ENCODE results near the gene ENGASE.
A peak's percentile ranks its signal among the peaks of the same experiment; 100 is the strongest.

- TF ChIP-seq, protein P1, sequence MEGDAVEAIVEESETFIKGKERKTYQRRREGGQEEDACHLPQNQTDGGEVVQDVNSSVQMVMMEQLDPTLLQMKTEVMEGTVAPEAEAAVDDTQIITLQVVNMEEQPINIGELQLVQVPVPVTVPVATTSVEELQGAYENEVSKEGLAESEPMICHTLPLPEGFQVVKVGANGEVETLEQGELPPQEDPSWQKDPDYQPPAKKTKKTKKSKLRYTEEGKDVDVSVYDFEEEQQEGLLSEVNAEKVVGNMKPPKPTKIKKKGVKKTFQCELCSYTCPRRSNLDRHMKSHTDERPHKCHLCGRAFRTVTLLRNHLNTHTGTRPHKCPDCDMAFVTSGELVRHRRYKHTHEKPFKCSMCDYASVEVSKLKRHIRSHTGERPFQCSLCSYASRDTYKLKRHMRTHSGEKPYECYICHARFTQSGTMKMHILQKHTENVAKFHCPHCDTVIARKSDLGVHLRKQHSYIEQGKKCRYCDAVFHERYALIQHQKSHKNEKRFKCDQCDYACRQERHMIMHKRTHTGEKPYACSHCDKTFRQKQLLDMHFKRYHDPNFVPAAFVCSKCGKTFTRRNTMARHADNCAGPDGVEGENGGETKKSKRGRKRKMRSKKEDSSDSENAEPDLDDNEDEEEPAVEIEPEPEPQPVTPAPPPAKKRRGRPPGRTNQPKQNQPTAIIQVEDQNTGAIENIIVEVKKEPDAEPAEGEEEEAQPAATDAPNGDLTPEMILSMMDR (IDR thresholded peaks at IDR 0.05) = peak; percentile 98
- TF ChIP-seq, protein P2, sequence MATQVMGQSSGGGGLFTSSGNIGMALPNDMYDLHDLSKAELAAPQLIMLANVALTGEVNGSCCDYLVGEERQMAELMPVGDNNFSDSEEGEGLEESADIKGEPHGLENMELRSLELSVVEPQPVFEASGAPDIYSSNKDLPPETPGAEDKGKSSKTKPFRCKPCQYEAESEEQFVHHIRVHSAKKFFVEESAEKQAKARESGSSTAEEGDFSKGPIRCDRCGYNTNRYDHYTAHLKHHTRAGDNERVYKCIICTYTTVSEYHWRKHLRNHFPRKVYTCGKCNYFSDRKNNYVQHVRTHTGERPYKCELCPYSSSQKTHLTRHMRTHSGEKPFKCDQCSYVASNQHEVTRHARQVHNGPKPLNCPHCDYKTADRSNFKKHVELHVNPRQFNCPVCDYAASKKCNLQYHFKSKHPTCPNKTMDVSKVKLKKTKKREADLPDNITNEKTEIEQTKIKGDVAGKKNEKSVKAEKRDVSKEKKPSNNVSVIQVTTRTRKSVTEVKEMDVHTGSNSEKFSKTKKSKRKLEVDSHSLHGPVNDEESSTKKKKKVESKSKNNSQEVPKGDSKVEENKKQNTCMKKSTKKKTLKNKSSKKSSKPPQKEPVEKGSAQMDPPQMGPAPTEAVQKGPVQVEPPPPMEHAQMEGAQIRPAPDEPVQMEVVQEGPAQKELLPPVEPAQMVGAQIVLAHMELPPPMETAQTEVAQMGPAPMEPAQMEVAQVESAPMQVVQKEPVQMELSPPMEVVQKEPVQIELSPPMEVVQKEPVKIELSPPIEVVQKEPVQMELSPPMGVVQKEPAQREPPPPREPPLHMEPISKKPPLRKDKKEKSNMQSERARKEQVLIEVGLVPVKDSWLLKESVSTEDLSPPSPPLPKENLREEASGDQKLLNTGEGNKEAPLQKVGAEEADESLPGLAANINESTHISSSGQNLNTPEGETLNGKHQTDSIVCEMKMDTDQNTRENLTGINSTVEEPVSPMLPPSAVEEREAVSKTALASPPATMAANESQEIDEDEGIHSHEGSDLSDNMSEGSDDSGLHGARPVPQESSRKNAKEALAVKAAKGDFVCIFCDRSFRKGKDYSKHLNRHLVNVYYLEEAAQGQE (IDR thresholded peaks at IDR 0.05; ENCODE audit: low read depth, low read length) = no peak
- TF ChIP-seq, protein P3, sequence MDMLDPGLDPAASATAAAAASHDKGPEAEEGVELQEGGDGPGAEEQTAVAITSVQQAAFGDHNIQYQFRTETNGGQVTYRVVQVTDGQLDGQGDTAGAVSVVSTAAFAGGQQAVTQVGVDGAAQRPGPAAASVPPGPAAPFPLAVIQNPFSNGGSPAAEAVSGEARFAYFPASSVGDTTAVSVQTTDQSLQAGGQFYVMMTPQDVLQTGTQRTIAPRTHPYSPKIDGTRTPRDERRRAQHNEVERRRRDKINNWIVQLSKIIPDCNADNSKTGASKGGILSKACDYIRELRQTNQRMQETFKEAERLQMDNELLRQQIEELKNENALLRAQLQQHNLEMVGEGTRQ (IDR thresholded peaks at IDR 0.05; ENCODE audit: borderline replicate concordance, low read depth, low read length) = no peak
Measured at GRCh38 chr17:79082311-79083190, 7.9 kb downstream of the ENGASE start.
